Caco-2 (cell line): ENCODE data around the gene SORL1. TPM values are rescaled to one million over a fixed set of nuclear protein-coding genes. Genes with fewer than 3 reads are reported as not detected.

Experiments
- BruUV-seq: library from RNA; stranded (reverse); fragments of 400-500 nt; replicated peaks from 2 replicates; lab custom pipeline; 2021; lab: Mats Ljungman, UMichigan
- CTCF ChIA-PET: fragments of 300-600 bp; sonication (Branson Sonifier 250); formaldehyde crosslinking; loops from one replicate; lab custom pipeline; 2022; ENCODE audit warnings: antibody characterized with exemption; lab: Charles Lee
- POLR2A ChIA-PET: fragments of 300-600 bp; sonication (Branson Sonifier 250); formaldehyde crosslinking; loops from one replicate; lab custom pipeline; 2022; ENCODE audit warnings: antibody characterized with exemption; lab: Charles Lee
- DNase-seq, 2 experiments: peaks; one replicate each; pipeline versions ENCODE4 v3.0.0 to v3.0.0-alpha.2; 2020 to 2022
- H3K27me3 ChIP-seq: replicated peaks from 2 replicates; pipeline ENCODE4 v1.6.0; 2011; ENCODE audit warnings: low read length; ENCODE audit not compliant: control insufficient read depth, insufficient read depth
- H3K36me3 ChIP-seq: 2 replicates; pipeline ENCODE4 v1.5.1; 2011; ENCODE audit warnings: low read length; ENCODE audit not compliant: control insufficient read depth, insufficient read depth
- H3K4me1 ChIP-seq: fragments of 250-450 bp; sonication (Bioruptor Pico); 2 replicates; pipeline ENCODE4 v1.5.1; 2020; ENCODE audit warnings: mild to moderate bottlenecking
- H3K4me3 ChIP-seq: 2 replicates; pipeline ENCODE4 v1.5.1; 2011; ENCODE audit warnings: low read depth, mild to moderate bottlenecking, control low read depth, low read length
- H3K9me3 ChIP-seq: fragments of 250-450 bp; sonication (Bioruptor Pico); 2 replicates; pipeline ENCODE4 v1.5.1; 2020; ENCODE audit warnings: mild to moderate bottlenecking, moderate library complexity
- H3K27ac Mint-ChIP-seq: one replicate; pipeline ENCODE4 v1.8.0; 2022; ENCODE audit warnings: mixed read lengths; ENCODE audit not compliant: unreplicated experiment
- H3K27me3 Mint-ChIP-seq: one replicate; pipeline ENCODE4 v1.8.0; 2022; ENCODE audit warnings: mixed read lengths; ENCODE audit not compliant: insufficient read depth, unreplicated experiment
- H3K36me3 Mint-ChIP-seq: one replicate; pipeline ENCODE4 v1.8.0; 2022; ENCODE audit warnings: mild to moderate bottlenecking, mixed read lengths; ENCODE audit not compliant: insufficient read depth, unreplicated experiment
- H3K4me1 Mint-ChIP-seq: one replicate; pipeline ENCODE4 v1.8.0; 2022; ENCODE audit warnings: low read depth, mixed read lengths; ENCODE audit not compliant: unreplicated experiment
- H3K4me3 Mint-ChIP-seq: one replicate; pipeline ENCODE4 v1.8.0; 2022; ENCODE audit warnings: mild to moderate bottlenecking, moderate library complexity, mixed read lengths; ENCODE audit not compliant: unreplicated experiment
- H3K9me3 Mint-ChIP-seq: one replicate; pipeline ENCODE4 v1.8.0; 2022; ENCODE audit warnings: mixed read lengths; ENCODE audit not compliant: unreplicated experiment
- intact Hi-C: fragments of 100-400 bp; cut with micrococcal nuclease; formaldehyde crosslinking; loops from one replicate; pipeline ENCODE4 v1.10.0; 2022; ENCODE audit not compliant: unreplicated experiment
- total RNA-seq: library from RNA; stranded (reverse); gene quantifications from 2 replicates; pipeline ENCODE4 v1.2.3, GENCODE V29; 2022
- TF ChIP-seq, protein P1 (sequence below), 2 experiments: fragments of 200-600 bp in 1 of 2; IDR thresholded peaks; 1 replicate in 1 of 2; 2 replicates in 1 of 2; pipeline versions ENCODE4 v1.5.1 to v1.8.0; 2011 to 2022; ENCODE audit warnings: antibody characterized with exemption in 1 of 2, control low read depth in 1 of 2, inconsistent platforms in 1 of 2, low read depth in 1 of 2, low read length in 1 of 2, mild to moderate bottlenecking in 1 of 2, moderate library complexity in 1 of 2; ENCODE audit not compliant: insufficient read depth in 1 of 2, severe bottlenecking in 1 of 2, unreplicated experiment in 1 of 2

Gene SORL1
- total RNA-seq, 1 experiment from 2014 or later = 26.3 TPM

DNA sequence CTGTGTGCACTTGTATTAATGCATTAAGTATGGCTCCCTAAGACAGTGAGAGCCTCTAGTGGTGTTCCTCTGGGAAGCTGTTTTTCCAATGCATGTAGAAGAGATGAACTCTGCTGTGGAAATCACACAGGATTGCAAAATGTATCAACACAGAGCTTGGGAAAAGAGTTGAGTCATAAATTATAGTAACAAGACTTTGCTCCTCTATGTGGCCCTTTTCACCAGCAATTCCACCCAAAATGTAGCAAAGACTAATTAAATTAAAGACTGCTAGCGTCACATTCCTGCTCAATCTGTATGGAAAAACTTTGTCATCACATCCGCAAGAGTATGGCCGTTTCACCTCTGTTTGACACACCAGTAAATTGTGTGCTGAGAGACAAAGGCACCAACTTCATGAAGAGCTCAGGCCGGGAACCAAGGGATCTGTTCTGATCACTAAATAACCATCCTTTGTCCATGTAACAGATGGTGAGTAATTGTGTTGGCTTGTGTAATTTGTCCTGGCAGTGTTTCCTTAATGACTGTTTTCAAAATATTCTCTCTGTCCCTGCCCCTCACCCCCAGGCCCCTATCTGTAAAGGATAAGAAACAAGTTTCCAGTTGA is 209.9 kb downstream of the SORL1 start:
- TF ChIP-seq, protein P1, sequence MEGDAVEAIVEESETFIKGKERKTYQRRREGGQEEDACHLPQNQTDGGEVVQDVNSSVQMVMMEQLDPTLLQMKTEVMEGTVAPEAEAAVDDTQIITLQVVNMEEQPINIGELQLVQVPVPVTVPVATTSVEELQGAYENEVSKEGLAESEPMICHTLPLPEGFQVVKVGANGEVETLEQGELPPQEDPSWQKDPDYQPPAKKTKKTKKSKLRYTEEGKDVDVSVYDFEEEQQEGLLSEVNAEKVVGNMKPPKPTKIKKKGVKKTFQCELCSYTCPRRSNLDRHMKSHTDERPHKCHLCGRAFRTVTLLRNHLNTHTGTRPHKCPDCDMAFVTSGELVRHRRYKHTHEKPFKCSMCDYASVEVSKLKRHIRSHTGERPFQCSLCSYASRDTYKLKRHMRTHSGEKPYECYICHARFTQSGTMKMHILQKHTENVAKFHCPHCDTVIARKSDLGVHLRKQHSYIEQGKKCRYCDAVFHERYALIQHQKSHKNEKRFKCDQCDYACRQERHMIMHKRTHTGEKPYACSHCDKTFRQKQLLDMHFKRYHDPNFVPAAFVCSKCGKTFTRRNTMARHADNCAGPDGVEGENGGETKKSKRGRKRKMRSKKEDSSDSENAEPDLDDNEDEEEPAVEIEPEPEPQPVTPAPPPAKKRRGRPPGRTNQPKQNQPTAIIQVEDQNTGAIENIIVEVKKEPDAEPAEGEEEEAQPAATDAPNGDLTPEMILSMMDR (IDR thresholded peaks at IDR 0.05; ENCODE audit: insufficient read depth in 1 of 2, low read depth in 1 of 2, low read length in 1 of 2, severe bottlenecking in 1 of 2, unreplicated experiment in 1 of 2) = no peak
- H3K9me3 Mint-ChIP-seq = no peaks in the 10 kb centered on the region
- ChIA-PET POLR2A (interaction anchor here (0.6 kb wide), 1 partner anchor 40 kb away, joined by 4 read pairs; no protein-coding TSS in a partner anchor), CTCF (interaction anchor here (0.7 kb wide), 1 partner anchor 407 kb away, joined by 3 read pairs; no protein-coding TSS in a partner anchor)
- no peaks in the 10 kb centered on the region for H3K4me1 ChIP-seq
- no peaks in the 10 kb centered on the region for H3K36me3 ChIP-seq
- H3K27ac Mint-ChIP-seq = no peak overlapping the region
- H3K36me3 Mint-ChIP-seq = no peaks in the 10 kb centered on the region
- intact Hi-C loops = no loop called here
- no peaks in the 10 kb centered on the region for H3K4me1 Mint-ChIP-seq
- peaks cover 19% of the 10 kb centered on the region for H3K27me3 Mint-ChIP-seq
- peaks cover 2% of the 10 kb centered on the region; the same call in 1 of the 2 replicates for H3K27me3 ChIP-seq
- no peak for DNase-seq
- H3K4me3 Mint-ChIP-seq = no peak overlapping the region
- H3K4me3 ChIP-seq = no peak overlapping the region
- no TSS peak for BruUV-seq
- no peaks in the 10 kb centered on the region for H3K9me3 ChIP-seq

DNA sequence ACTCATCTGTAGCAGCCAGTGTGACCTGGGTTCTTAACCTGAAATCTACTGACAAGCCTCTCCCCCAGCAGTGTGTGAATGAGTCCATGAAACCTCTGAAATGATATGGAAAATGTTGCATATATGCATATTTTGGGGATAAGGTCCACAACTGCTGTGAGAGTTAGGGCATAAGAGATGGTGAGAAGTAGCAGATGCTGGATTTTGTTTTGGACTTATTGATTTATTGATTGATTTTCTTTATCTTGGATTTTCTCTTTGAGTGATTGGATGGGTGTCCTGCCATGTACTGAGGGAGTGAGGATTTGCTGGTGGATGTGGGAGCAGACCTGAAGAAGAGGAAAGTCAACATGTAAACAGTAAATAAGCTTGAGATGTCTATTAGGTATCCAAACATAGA is 212.0 kb downstream of the SORL1 start:
- Histone ChIP-seq H3K4me3 (no peak overlapping the region), H3K4me1 (no peaks in the 10 kb centered on the region), H3K27me3 (peaks cover 2% of the 10 kb centered on the region; the same call in 1 of the 2 replicates), H3K9me3 (no peaks in the 10 kb centered on the region), H3K36me3 (no peaks in the 10 kb centered on the region)
- Mint-ChIP-seq H3K4me3 (no peak overlapping the region), H3K9me3 (no peaks in the 10 kb centered on the region), H3K27me3 (peaks cover 26% of the 10 kb centered on the region), H3K27ac (no peak overlapping the region), H3K36me3 (no peaks in the 10 kb centered on the region), H3K4me1 (no peaks in the 10 kb centered on the region)
- no peak for DNase-seq
- BruUV-seq = no TSS peak
- ChIA-PET POLR2A (no interaction called here), CTCF (no interaction called here)
- intact Hi-C loops = no loop called here
- TF ChIP-seq, protein P1 (IDR thresholded peaks at IDR 0.05; ENCODE audit: insufficient read depth in 1 of 2, low read depth in 1 of 2, low read length in 1 of 2, severe bottlenecking in 1 of 2, unreplicated experiment in 1 of 2) = no peak

DNA sequence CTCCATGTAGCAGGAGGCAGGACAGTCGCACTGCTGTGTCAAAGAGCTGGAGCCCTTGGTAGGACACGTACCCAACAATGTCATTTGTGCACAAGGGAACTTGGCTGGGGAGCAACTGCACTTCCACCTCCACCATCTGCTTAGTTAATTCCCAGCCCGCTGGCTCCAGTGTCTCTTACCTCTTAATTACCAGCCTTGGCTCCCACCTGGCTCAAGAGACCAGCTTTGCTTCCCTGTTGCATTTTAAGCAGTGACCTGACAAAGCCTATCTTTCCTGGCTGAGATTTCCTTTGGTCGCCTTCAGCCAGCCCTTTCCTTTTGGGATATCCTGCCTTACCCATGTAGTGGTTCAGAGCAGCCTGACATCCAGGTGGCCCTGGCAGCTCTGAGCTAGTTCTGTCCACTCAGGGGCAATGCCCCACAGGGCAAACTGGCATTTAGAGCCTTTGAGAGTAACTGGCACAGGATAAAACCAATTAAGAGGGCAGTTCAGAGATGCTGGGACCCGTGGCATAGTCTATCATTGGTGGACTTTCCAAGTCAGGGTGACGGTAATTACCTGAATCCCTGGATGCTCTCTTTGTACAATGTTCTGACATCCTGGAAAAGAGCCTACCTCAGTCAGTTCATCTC is 213.2 kb downstream of the SORL1 start:
- POLR2A ChIA-PET = no interaction called here
- Mint-ChIP-seq H3K4me1 (no peaks in the 10 kb centered on the region), H3K27ac (no peak overlapping the region), H3K9me3 (no peaks in the 10 kb centered on the region), H3K36me3 (no peaks in the 10 kb centered on the region), H3K4me3 (no peak overlapping the region), H3K27me3 (peaks cover 23% of the 10 kb centered on the region)
- TF ChIP-seq, protein P1 (IDR thresholded peaks at IDR 0.05; ENCODE audit: insufficient read depth in 1 of 2, low read depth in 1 of 2, low read length in 1 of 2, severe bottlenecking in 1 of 2, unreplicated experiment in 1 of 2) = no peak
- H3K9me3 ChIP-seq = no peaks in the 10 kb centered on the region
- no peak for DNase-seq
- no peak overlapping the region for H3K4me3 ChIP-seq
- intact Hi-C loops = no loop called here
- BruUV-seq = no TSS peak
- no peaks in the 10 kb centered on the region for H3K4me1 ChIP-seq
- no peaks in the 10 kb centered on the region for H3K36me3 ChIP-seq
- CTCF ChIA-PET = no interaction called here
- H3K27me3 ChIP-seq = peaks cover 2% of the 10 kb centered on the region; the same call in 1 of the 2 replicates
